Activated CD8-positive, alpha-beta memory T cell treated with anti-CD3 and anti-CD28 coated beads, Interleukin-2, amount 50 U/mL, for 1 hour (primary cell): ENCODE measurements around the gene FAM199X.
"Not testable (repeated sequence)": the region's sequence is repeated elsewhere in the genome, so short reads cannot be mapped to it uniquely, and the experiment has no call there.

Source experiments
- DNase-seq: peaks from one replicate; pipeline ENCODE4 v3.0.0-alpha.2; 2020; ENCODE audit errors: extremely low read depth

FAM199X gene

DNA sequence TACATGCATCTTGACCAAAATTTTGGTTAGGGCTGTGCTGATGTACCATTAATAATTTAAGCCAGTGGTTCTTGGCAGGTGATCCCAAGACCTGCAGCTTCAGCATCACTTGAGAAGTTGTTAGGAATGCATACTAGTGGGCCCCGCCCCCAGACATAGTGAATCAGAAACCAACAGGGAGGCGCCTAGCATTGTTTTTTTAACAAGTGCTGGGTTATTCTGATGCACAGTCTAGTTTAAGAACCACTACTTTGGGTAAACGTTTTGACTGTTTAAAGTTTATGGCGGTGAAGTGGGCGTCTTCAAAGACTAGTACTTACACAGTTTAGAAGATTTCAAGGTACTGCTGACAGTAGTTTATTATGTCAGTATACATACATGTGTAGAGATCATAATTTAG is 23.6 kb downstream of the FAM199X start:
- no peak for DNase-seq

DNA sequence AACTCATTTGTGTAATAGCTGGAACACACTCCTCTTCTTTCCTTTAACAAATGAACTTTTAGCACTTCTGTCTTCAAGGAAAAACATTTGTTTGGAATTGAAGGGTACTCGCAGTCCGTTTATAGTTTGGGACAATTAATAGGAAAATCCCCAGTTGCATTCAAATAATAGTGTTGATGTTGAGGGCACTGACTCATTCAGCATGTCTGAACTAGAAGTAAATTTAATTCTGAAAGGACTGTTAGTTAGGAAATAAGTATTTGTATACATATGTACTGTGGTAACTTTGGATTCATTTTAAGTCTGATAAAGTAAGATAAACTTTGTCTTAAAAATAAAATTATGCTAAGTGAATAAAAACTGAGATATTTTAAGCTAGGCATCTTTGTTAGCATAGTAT is 27.2 kb downstream of the FAM199X start:
- DNase-seq, result no peak

DNA sequence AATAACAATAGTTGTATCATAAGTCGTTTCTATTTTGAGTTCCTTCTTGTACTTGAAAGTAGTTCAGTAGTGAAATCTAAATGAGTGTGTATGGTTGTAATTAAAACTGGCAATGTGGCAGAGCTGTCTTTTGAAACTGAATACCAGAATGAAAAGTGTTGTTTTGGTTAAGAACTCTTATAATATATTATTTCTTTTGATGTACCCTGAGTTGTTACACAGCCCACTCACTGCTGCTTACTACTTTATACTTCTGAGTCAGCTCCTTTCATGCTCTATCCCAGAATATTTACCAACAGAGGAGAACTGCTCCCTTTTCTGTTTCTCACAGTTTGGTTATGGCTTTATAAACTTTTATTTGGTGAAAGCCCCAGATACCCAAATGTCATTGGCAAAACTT is 28.8 kb downstream of the FAM199X start:
- DNase-seq, result no peak

DNA sequence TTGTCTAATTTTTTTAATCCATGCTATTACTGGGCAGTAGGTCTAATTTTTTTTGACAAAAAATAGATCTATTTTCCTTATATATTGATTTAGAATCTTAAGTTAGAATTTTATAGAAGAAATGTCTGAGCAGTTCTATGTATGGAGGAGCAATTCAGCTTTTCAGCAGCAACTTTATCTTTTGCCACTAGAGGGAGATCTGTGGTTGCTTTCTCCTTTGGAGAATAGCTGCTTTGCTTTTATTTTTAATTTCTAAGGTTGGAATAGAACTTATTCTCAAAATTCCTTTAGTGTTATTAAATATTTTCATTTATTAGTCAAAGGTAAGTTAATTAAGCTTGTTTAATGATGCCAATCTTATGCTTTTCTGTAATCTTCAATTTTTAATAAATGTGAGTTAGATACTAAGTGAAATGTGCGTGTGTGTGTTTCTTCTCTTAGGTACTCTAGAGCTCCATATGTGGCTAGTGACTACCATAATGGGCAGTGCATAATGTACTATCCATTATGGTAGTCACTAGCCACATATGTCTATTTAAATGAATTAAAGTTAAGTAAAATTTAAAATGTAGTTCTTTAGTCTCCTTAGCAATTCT is 29.3 kb downstream of the FAM199X start:
- no peak for DNase-seq

DNA sequence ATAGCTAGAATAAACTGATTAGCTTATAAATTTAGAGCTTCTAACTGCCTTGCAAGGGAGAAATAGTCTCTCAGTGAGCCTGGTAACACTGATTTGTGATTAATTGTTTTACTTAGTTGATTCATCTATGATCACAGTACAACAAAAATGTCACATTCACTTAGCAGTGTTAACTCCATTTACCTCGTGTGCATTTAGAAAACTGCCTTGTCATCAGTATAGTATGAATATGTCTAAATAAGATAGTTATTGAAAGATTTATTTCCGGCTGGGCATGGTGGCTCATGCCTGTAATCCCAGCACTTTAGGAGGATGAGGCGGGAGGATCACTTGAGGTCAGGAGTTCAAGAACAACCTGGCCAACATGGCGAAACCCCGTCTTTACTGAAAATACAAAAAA is 39.3 kb downstream of the FAM199X start:
- DNase-seq, result no peak

DNA sequence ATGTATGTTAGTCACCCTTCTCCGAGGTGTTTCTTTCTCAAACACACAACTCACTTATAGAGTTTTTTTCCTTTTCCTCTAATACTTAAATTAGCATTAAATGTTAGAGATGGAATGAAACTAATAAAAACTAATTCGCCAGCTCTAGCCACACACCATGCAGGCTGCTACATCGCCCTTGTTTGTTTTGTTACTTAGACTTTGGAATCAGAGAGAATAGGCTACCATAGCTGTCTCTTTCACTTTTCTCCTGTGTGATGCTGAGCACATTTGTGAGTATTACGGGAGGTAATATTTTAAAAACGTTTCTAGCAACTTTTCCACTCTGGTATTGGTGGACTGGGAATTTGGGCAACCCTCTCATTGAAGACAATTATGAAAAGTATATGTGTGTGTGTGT is 44.9 kb downstream of the FAM199X start:
- DNase-seq, result no peak

DNA sequence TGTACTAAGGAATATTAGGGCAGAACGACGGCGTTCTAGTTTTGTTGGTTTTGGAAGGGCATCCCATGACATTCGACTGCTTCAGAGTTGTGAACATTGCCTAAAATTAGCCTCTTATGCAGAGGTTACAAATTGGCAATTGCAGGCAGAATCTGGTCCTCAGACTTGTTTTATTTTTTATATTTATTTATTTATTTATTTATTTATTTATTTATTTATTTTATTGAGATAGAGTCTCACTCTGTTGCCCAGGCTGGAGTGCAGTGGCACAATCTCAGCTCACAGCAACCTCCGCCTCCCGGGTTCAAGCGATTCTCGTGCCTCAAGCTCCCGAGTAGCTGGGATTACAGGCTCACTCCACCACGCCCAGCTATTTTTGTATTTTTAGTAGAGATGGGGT is 63.8 kb downstream of the FAM199X start:
- DNase-seq, result not testable (repeated sequence)
